ENCODE measurements around the gene STOX2.

The STOX2 gene

GRCh38 chr4:183971929-183972490 is 66.9 kb downstream of the STOX2 start:
- no peak for DNase-seq (ENCODE audit: low read depth)

DNA sequence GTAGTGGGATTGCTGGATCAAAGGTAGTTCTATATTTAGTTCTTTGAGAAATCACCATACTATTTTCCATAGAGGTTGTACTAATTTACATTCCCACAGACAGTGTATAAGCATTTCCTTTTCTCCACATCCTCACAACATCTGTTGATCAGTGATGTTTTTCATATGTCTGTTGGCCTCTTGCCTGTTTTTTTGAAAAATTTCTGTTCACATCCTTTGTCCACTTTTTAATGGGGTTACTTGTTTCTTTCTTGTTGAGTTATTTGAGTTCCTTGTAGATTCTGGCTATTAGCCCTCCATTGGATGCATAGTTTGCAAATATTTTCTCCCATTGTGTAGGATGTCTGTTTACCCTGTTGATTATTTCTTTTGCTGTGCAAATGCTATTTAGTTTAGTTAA is 72.6 kb downstream of the STOX2 start:
- H3K4me3 ChIP-seq (ENCODE audit: low read depth, low read length): no peak overlapping the region
- no peak for TF ChIP-seq CTCF (IDR thresholded peaks at IDR 0.05; ENCODE audit: low read depth, low read length, missing control alignments)
- no peak for DNase-seq (ENCODE audit: low read depth)

More at GRCh38 chr4:183971929-183972490, 66.9 kb downstream of the STOX2 start:
- no peak for TF ChIP-seq CTCF (IDR thresholded peaks at IDR 0.05; ENCODE audit: low read depth, low read length, missing control alignments)
- no peak overlapping the region for H3K4me3 ChIP-seq (ENCODE audit: low read depth, low read length)

- H3K4me3 ChIP-seq (ENCODE audit: low read depth, low read length): no peak overlapping the region
- no peak for DNase-seq (ENCODE audit: low read depth)
- no peak for TF ChIP-seq CTCF (IDR thresholded peaks at IDR 0.05; ENCODE audit: low read depth, low read length, missing control alignments)
Observed at GRCh38 chr4:183984566-183984965, 79.5 kb downstream of the STOX2 start.

- TF ChIP-seq CTCF (IDR thresholded peaks at IDR 0.05; ENCODE audit: low read depth, low read length, missing control alignments): no peak
- DNase-seq (ENCODE audit: low read depth): no peak
- no peak overlapping the region for H3K4me3 ChIP-seq (ENCODE audit: low read depth, low read length)
Observed at GRCh38 chr4:183985786-183986185, 80.7 kb downstream of the STOX2 start.

DNA sequence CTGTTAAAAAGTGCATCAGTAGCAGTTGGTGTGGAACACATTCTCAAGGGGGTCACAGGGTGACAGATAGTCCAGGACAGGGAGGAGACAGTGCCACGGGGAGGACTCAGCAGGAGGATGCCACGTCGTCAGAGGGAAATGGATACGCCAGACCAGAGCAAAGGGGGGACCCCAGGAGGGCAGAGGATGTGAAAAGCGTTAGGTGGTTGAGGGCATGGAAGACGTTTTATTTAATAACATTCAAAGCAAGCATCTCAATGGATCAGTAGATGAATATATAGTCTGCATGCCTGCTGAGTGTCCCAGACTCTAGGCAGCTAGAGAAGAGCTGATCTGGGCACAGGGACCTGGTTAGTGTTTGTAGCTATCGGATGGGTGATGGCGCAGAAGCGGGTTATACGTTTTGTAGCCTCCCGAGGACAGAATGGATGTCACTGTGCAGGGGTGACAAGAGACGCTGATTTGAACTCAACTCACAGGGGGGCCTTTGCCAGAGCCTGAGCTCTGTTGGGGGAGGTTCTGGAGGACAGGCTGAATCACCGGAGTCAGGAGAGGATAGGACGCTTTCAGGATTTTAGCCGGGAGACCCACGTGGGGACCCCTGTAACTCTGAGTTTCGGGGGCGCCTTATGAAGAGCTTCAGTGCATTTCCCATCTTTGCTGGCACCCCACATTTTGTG is 81.3 kb downstream of the STOX2 start:
- no peak for TF ChIP-seq CTCF (IDR thresholded peaks at IDR 0.05; ENCODE audit: low read depth, low read length, missing control alignments)
- DNase-seq (ENCODE audit: low read depth): no peak
- no peak overlapping the region for H3K4me3 ChIP-seq (ENCODE audit: low read depth, low read length)

GRCh38 chr4:183986971-183987946 is 82.2 kb downstream of the STOX2 start:
- no peak overlapping the region for H3K4me3 ChIP-seq (ENCODE audit: low read depth, low read length)
- no peak for TF ChIP-seq CTCF (IDR thresholded peaks at IDR 0.05; ENCODE audit: low read depth, low read length, missing control alignments)
- no peak for DNase-seq (ENCODE audit: low read depth)
